HG03103 (cell line): ENCODE data around the gene SOAT1.
"Not testable (repeated sequence)": the region's sequence is repeated elsewhere in the genome, so short reads cannot be mapped to it uniquely, and the experiment has no call there.

Source experiments
- ATAC-seq: cut with Tn5 transposase; IDR thresholded peaks from one replicate; pipeline ENCODE4 v1.9.1; 2021; ENCODE audit warnings: low read depth; ENCODE audit not compliant: unreplicated experiment

SOAT1 gene

GRCh38 chr1:179293340-179294327 is at the start of gene SOAT1:
SOAT1 (plus strand) TSS chr1:179293797; CDS start chr1:179302685, 8,888 bp downstream.
- ATAC-seq: peak; percentile 95

- not testable (repeated sequence) for ATAC-seq
Measured at GRCh38 chr1:179245426-179245825, 48.2 kb upstream of the SOAT1 start.

- ATAC-seq: no peak
Measured at GRCh38 chr1:179247923-179248322, 45.7 kb upstream of the SOAT1 start.

- ATAC-seq: no peak
Measured at GRCh38 chr1:179251675-179252074, 41.9 kb upstream of the SOAT1 start.

- no peak for ATAC-seq
Measured at GRCh38 chr1:179252606-179253005, 41.0 kb upstream of the SOAT1 start.

GRCh38 chr1:179253286-179253972 is 40.2 kb upstream of the SOAT1 start:
- no peak for ATAC-seq

- no peak for ATAC-seq
Measured at GRCh38 chr1:179262183-179262582, 31.4 kb upstream of the SOAT1 start.

GRCh38 chr1:179263121-179263520 is 30.5 kb upstream of the SOAT1 start:
- ATAC-seq: no peak

- no peak for ATAC-seq
Measured at GRCh38 chr1:179264507-179264906, 29.1 kb upstream of the SOAT1 start.

GRCh38 chr1:179269071-179269470 is 24.5 kb upstream of the SOAT1 start:
- ATAC-seq: no peak

GRCh38 chr1:179274424-179274823 is 19.2 kb upstream of the SOAT1 start:
- not testable (repeated sequence) for ATAC-seq

- ATAC-seq: no peak
Measured at GRCh38 chr1:179278920-179279319, 14.7 kb upstream of the SOAT1 start.

- no peak for ATAC-seq
Measured at GRCh38 chr1:179283992-179284391, 9.6 kb upstream of the SOAT1 start.

- no peak for ATAC-seq
Measured at GRCh38 chr1:179287946-179288345, 5.7 kb upstream of the SOAT1 start.

GRCh38 chr1:179288977-179289376 is 4.6 kb upstream of the SOAT1 start:
- no peak for ATAC-seq

- no peak for ATAC-seq
Measured at GRCh38 chr1:179295164-179295755, 1.7 kb downstream of the SOAT1 start.

- ATAC-seq: no peak
Measured at GRCh38 chr1:179296356-179297104, 2.9 kb downstream of the SOAT1 start.

GRCh38 chr1:179297105-179297378 is 3.4 kb downstream of the SOAT1 start:
- no peak for ATAC-seq

- ATAC-seq: peak; percentile 83
Measured at GRCh38 chr1:179298952-179299351, 5.4 kb downstream of the SOAT1 start.

GRCh38 chr1:179300112-179300511 is 6.5 kb downstream of the SOAT1 start:
- no peak for ATAC-seq

GRCh38 chr1:179302070-179302469 is 8.5 kb downstream of the SOAT1 start:
- no peak for ATAC-seq
